K562 (cell line): Measurements from ENCODE around the gene C2orf76. TPM values are rescaled to one million over a fixed set of nuclear protein-coding genes. Genes with fewer than 3 reads are reported as not detected.

ENCODE experiments used
- RBM15 ChIP-seq: fragments of 200-400 bp; formaldehyde crosslinking; IDR thresholded peaks from 2 replicates; pipeline ENCODE4 v1.6.1; 2018; ENCODE audit warnings: mild to moderate bottlenecking, low read length, moderate library complexity; ENCODE audit not compliant: insufficient read depth
- polyA plus RNA-seq, 8 experiments: library from polyadenylated mRNA; depleted of rRNA in 4 of 8; stranded (reverse) in 5 of 8; unstranded in 3 of 8; fragments of >200 nt; fragmentation: Nextera tagmentation in 2 of 8; fragmentation: Illumina TruSeq in 1 of 8; extraction: Ambion mirVana in 2 of 8; extraction: Trizol in 1 of 8; gene quantifications; 2 replicates each; pipeline versions ENCODE4 v1.2.1 to v1.2.3, GENCODE V29; 2011 to 2014; ENCODE audit warnings: inconsistent platforms in 1 of 8, missing spikeins in 1 of 8
- total RNA-seq, 7 experiments: library from RNA; depleted of rRNA in 6 of 7; stranded (reverse); fragments of >200 nt in 6 of 7; fragmentation: Illumina TruSeq in 2 of 7; extraction: Trizol in 2 of 7; gene quantifications; 2 replicates each; pipeline versions ENCODE4 v1.2.1 to v1.2.3, GENCODE V29; 2011 to 2021; ENCODE audit warnings: low replicate concordance in 1 of 7
- TF ChIP-seq, protein P1 (sequence below): fragments of 200-600 bp; sonication (generic); IDR thresholded peaks from one replicate; pipeline ENCODE4 v1.6.1; 2012; ENCODE audit warnings: mild to moderate bottlenecking, low read depth, low read length, inconsistent platforms

C2orf76 gene
- total and polyA plus RNA-seq, 9 of the 15 experiments (the other 6 are each of a cell fraction or from before 2014, with no cell fraction given), result 4.8 to 26.2 (median 14.5) TPM

DNA sequence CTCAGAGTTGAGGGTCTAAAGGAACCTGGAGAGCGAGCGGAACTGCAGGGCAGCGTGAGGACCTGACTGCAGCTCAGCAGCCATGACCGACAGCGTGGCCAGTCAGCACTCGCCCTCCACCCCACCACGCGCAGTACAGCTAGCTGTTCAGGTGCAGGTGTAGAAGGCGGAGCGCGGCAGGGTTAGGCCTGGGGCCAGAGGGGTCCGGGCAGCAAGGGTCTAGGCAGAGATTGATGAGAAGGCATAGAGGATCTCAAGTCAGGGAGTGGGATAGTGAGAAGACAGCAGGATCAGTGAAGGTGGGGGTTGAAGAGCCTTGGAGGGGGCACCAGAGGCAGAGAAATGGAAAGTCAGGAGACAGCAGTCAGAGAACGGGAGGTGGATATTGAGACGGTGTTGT is 72.0 kb downstream of the C2orf76 start (continued):
- TF ChIP-seq RBM15, result no peak
- TF ChIP-seq, protein P1, sequence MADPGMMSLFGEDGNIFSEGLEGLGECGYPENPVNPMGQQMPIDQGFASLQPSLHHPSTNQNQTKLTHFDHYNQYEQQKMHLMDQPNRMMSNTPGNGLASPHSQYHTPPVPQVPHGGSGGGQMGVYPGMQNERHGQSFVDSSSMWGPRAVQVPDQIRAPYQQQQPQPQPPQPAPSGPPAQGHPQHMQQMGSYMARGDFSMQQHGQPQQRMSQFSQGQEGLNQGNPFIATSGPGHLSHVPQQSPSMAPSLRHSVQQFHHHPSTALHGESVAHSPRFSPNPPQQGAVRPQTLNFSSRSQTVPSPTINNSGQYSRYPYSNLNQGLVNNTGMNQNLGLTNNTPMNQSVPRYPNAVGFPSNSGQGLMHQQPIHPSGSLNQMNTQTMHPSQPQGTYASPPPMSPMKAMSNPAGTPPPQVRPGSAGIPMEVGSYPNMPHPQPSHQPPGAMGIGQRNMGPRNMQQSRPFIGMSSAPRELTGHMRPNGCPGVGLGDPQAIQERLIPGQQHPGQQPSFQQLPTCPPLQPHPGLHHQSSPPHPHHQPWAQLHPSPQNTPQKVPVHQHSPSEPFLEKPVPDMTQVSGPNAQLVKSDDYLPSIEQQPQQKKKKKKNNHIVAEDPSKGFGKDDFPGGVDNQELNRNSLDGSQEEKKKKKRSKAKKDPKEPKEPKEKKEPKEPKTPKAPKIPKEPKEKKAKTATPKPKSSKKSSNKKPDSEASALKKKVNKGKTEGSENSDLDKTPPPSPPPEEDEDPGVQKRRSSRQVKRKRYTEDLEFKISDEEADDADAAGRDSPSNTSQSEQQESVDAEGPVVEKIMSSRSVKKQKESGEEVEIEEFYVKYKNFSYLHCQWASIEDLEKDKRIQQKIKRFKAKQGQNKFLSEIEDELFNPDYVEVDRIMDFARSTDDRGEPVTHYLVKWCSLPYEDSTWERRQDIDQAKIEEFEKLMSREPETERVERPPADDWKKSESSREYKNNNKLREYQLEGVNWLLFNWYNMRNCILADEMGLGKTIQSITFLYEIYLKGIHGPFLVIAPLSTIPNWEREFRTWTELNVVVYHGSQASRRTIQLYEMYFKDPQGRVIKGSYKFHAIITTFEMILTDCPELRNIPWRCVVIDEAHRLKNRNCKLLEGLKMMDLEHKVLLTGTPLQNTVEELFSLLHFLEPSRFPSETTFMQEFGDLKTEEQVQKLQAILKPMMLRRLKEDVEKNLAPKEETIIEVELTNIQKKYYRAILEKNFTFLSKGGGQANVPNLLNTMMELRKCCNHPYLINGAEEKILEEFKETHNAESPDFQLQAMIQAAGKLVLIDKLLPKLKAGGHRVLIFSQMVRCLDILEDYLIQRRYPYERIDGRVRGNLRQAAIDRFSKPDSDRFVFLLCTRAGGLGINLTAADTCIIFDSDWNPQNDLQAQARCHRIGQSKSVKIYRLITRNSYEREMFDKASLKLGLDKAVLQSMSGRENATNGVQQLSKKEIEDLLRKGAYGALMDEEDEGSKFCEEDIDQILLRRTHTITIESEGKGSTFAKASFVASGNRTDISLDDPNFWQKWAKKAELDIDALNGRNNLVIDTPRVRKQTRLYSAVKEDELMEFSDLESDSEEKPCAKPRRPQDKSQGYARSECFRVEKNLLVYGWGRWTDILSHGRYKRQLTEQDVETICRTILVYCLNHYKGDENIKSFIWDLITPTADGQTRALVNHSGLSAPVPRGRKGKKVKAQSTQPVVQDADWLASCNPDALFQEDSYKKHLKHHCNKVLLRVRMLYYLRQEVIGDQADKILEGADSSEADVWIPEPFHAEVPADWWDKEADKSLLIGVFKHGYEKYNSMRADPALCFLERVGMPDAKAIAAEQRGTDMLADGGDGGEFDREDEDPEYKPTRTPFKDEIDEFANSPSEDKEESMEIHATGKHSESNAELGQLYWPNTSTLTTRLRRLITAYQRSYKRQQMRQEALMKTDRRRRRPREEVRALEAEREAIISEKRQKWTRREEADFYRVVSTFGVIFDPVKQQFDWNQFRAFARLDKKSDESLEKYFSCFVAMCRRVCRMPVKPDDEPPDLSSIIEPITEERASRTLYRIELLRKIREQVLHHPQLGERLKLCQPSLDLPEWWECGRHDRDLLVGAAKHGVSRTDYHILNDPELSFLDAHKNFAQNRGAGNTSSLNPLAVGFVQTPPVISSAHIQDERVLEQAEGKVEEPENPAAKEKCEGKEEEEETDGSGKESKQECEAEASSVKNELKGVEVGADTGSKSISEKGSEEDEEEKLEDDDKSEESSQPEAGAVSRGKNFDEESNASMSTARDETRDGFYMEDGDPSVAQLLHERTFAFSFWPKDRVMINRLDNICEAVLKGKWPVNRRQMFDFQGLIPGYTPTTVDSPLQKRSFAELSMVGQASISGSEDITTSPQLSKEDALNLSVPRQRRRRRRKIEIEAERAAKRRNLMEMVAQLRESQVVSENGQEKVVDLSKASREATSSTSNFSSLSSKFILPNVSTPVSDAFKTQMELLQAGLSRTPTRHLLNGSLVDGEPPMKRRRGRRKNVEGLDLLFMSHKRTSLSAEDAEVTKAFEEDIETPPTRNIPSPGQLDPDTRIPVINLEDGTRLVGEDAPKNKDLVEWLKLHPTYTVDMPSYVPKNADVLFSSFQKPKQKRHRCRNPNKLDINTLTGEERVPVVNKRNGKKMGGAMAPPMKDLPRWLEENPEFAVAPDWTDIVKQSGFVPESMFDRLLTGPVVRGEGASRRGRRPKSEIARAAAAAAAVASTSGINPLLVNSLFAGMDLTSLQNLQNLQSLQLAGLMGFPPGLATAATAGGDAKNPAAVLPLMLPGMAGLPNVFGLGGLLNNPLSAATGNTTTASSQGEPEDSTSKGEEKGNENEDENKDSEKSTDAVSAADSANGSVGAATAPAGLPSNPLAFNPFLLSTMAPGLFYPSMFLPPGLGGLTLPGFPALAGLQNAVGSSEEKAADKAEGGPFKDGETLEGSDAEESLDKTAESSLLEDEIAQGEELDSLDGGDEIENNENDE, result no peak
